Measurements from ENCODE around the gene EIF5B.
"Not testable (repeated sequence)": the region's sequence is repeated elsewhere in the genome, so short reads cannot be mapped to it uniquely, and the experiment has no call there.

EIF5B gene

GRCh38 chr2:99365661-99366060 lies 28.5 kb downstream of the EIF5B start:
- H3K27ac ChIP-seq = no peak overlapping the region
- no peaks in the 10 kb centered on the region for H3K9me3 ChIP-seq
- H3K36me3 ChIP-seq = peaks cover 97% of the 10 kb centered on the region
- no peak overlapping the region for H3K4me3 ChIP-seq
- H4K20me1 ChIP-seq = peaks cover under 1% of the 10 kb centered on the region; the same call in 1 of the 2 replicates
- no peak overlapping the region for H3K4me2 ChIP-seq
- TF ChIP-seq Cebpa-rat (IDR thresholded peaks at IDR 0.05) = no peak
- no peaks in the 10 kb centered on the region for H3K4me1 ChIP-seq
- no peak overlapping the region for H3K9ac ChIP-seq
- H3K27me3 ChIP-seq = no peaks in the 10 kb centered on the region

GRCh38 chr2:99368854-99369253 lies 31.7 kb downstream of the EIF5B start:
- H3K4me1 ChIP-seq, H4K20me1 ChIP-seq, H3K9ac ChIP-seq, H3K27ac ChIP-seq, H3K4me2 ChIP-seq, H3K27me3 ChIP-seq, H3K9me3 ChIP-seq, H3K4me3 ChIP-seq: not testable (repeated sequence)
- H3K36me3 ChIP-seq = peaks cover 98% of the 10 kb centered on the region

- Histone ChIP-seq H4K20me1 (no peaks in the 10 kb centered on the region), H3K9ac (no peak overlapping the region), H3K4me3 (no peak overlapping the region), H3K4me1 (no peaks in the 10 kb centered on the region), H3K9me3 (peaks cover 15% of the 10 kb centered on the region), H3K27ac (no peak overlapping the region), H3K36me3 (peaks cover 96% of the 10 kb centered on the region), H3K27me3 (no peaks in the 10 kb centered on the region), H3K4me2 (no peak overlapping the region)
- no peak for TF ChIP-seq Cebpa-rat (IDR thresholded peaks at IDR 0.05)
Measured at GRCh38 chr2:99373144-99373543, 36.0 kb downstream of the EIF5B start.

GRCh38 chr2:99374747-99375146 lies 37.6 kb downstream of the EIF5B start:
- no peaks in the 10 kb centered on the region for H3K4me1 ChIP-seq
- no peaks in the 10 kb centered on the region for H4K20me1 ChIP-seq
- H3K9me3 ChIP-seq = peaks cover 15% of the 10 kb centered on the region
- H3K36me3 ChIP-seq = peaks cover 95% of the 10 kb centered on the region
- H3K9ac ChIP-seq = no peak overlapping the region
- H3K27me3 ChIP-seq = no peaks in the 10 kb centered on the region
- H3K4me3 ChIP-seq = no peak overlapping the region
- no peak for TF ChIP-seq Cebpa-rat (IDR thresholded peaks at IDR 0.05)
- no peak overlapping the region for H3K4me2 ChIP-seq
- H3K27ac ChIP-seq = no peak overlapping the region

GRCh38 chr2:99376254-99376864 lies 39.2 kb downstream of the EIF5B start:
- H3K9ac ChIP-seq = no peak overlapping the region
- H3K36me3 ChIP-seq = peaks cover 97% of the 10 kb centered on the region
- no peak for TF ChIP-seq Cebpa-rat (IDR thresholded peaks at IDR 0.05)
- no peaks in the 10 kb centered on the region for H3K27me3 ChIP-seq
- no peak overlapping the region for H3K4me2 ChIP-seq
- peaks cover 15% of the 10 kb centered on the region for H3K9me3 ChIP-seq
- no peak overlapping the region for H3K4me3 ChIP-seq
- H3K4me1 ChIP-seq = no peaks in the 10 kb centered on the region
- H3K27ac ChIP-seq = no peak overlapping the region
- H4K20me1 ChIP-seq = no peaks in the 10 kb centered on the region

- no peak overlapping the region for H3K4me2 ChIP-seq
- H3K4me3 ChIP-seq = no peak overlapping the region
- TF ChIP-seq Cebpa-rat (IDR thresholded peaks at IDR 0.05) = no peak
- no peak overlapping the region for H3K27ac ChIP-seq
- H4K20me1 ChIP-seq = no peaks in the 10 kb centered on the region
- peaks cover 24% of the 10 kb centered on the region for H3K9me3 ChIP-seq
- no peak overlapping the region for H3K9ac ChIP-seq
- peaks cover 97% of the 10 kb centered on the region for H3K36me3 ChIP-seq
- no peaks in the 10 kb centered on the region for H3K4me1 ChIP-seq
- no peaks in the 10 kb centered on the region for H3K27me3 ChIP-seq
Measured at GRCh38 chr2:99377879-99378278, 40.7 kb downstream of the EIF5B start.

GRCh38 chr2:99380376-99381010 lies 43.3 kb downstream of the EIF5B start:
- H3K27me3 ChIP-seq = no peaks in the 10 kb centered on the region
- peaks cover 22% of the 10 kb centered on the region for H3K9me3 ChIP-seq
- TF ChIP-seq Cebpa-rat (IDR thresholded peaks at IDR 0.05) = no peak
- no peaks in the 10 kb centered on the region for H4K20me1 ChIP-seq
- no peak overlapping the region for H3K4me2 ChIP-seq
- peaks cover 97% of the 10 kb centered on the region for H3K36me3 ChIP-seq
- no peak overlapping the region for H3K4me3 ChIP-seq
- H3K9ac ChIP-seq = no peak overlapping the region
- no peaks in the 10 kb centered on the region for H3K4me1 ChIP-seq
- H3K27ac ChIP-seq = no peak overlapping the region

- H4K20me1 ChIP-seq = no peaks in the 10 kb centered on the region
- no peak for TF ChIP-seq Cebpa-rat (IDR thresholded peaks at IDR 0.05)
- no peak overlapping the region for H3K4me2 ChIP-seq
- H3K9me3 ChIP-seq = peaks cover 22% of the 10 kb centered on the region
- no peak overlapping the region for H3K27ac ChIP-seq
- peaks cover 98% of the 10 kb centered on the region for H3K36me3 ChIP-seq
- no peak overlapping the region for H3K4me3 ChIP-seq
- H3K4me1 ChIP-seq = no peaks in the 10 kb centered on the region
- H3K27me3 ChIP-seq = no peaks in the 10 kb centered on the region
- H3K9ac ChIP-seq = no peak overlapping the region
Measured at GRCh38 chr2:99382143-99382542, 45.0 kb downstream of the EIF5B start.

- no peaks in the 10 kb centered on the region for H4K20me1 ChIP-seq
- H3K4me1 ChIP-seq = no peaks in the 10 kb centered on the region
- no peak overlapping the region for H3K9ac ChIP-seq
- peaks cover 82% of the 10 kb centered on the region for H3K36me3 ChIP-seq
- no peak overlapping the region for H3K4me2 ChIP-seq
- peaks cover 22% of the 10 kb centered on the region for H3K9me3 ChIP-seq
- H3K27ac ChIP-seq = no peak overlapping the region
- no peak for TF ChIP-seq Cebpa-rat (IDR thresholded peaks at IDR 0.05)
- H3K4me3 ChIP-seq = no peak overlapping the region
- no peaks in the 10 kb centered on the region for H3K27me3 ChIP-seq
Measured at GRCh38 chr2:99386011-99386410, 48.8 kb downstream of the EIF5B start.

GRCh38 chr2:99388892-99389291 lies 51.7 kb downstream of the EIF5B start:
- no peaks in the 10 kb centered on the region for H3K27me3 ChIP-seq
- H3K4me1 ChIP-seq = no peaks in the 10 kb centered on the region
- H4K20me1 ChIP-seq = no peaks in the 10 kb centered on the region
- no peak overlapping the region for H3K27ac ChIP-seq
- H3K4me3 ChIP-seq = no peak overlapping the region
- TF ChIP-seq Cebpa-rat (IDR thresholded peaks at IDR 0.05) = no peak
- H3K36me3 ChIP-seq = peaks cover 82% of the 10 kb centered on the region
- H3K9me3 ChIP-seq = peaks cover 4% of the 10 kb centered on the region; the same call in 1 of the 2 replicates
- H3K9ac ChIP-seq = no peak overlapping the region
- H3K4me2 ChIP-seq = no peak overlapping the region
